ENCODE measurements around the gene SPDL1. TPM values are rescaled to one million over a fixed set of nuclear protein-coding genes. Genes with fewer than 3 reads are reported as not detected.

The SPDL1 gene
- total and polyA plus RNA-seq, 2 donors (not counting 1 experiment from before 2014, with no cell fraction given), result 4.1 to 17.9 TPM

DNA sequence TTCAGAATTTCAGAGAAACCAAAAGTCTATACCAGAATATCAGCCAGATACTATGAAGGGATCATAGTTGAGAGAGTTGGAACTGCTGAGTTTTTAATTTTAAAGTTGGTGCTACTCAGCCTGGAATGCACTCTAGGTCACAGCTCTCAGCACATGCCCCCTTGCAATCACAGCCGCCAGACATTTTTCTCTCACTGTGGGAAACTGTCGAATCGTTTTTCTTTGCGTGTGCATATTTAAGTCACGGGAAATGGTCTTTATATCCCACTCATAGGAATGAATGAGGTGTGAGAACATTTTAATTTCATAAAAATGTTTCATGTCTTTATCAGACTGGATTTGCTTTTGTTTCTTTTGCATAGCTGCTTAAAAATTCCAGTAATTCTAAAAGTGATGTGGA lies 12.2 kb upstream of the SPDL1 start:
- Histone ChIP-seq H3K9ac (ENCODE audit: low read length) (no peak overlapping the region), H3K4me3 (ENCODE audit: control extremely low read depth in 1 of 5, extremely low read depth in 1 of 5, insufficient read depth in 1 of 5, low read depth in 2 of 5, low read length in 4 of 5) (no peak overlapping the region), H3K4me1 (ENCODE audit: control insufficient read depth in 2 of 2, insufficient read depth in 2 of 2, low read length in 2 of 2) (peaks cover 0 to 4% of the 10 kb centered on the region in 2 donors), H3K27me3 (replicated peaks in 1 of 4; ENCODE audit: control extremely low read depth in 1 of 4, control insufficient read depth in 3 of 4, insufficient read depth in 4 of 4, low read length in 3 of 4) (peaks cover 0 to 25% (median 12%) of the 10 kb centered on the region in 4 experiments), H4K20me1 (ENCODE audit: control insufficient read depth, insufficient read depth, low read length, poor library complexity, severe bottlenecking) (no peaks in the 10 kb centered on the region), H3K36me3 (replicated peaks in 1 of 2; ENCODE audit: control extremely low read depth in 1 of 2, control insufficient read depth in 1 of 2, extremely low read depth in 1 of 2, insufficient read depth in 2 of 2, low read length in 1 of 2) (no peaks in the 10 kb centered on the region), H3K9me3 (ENCODE audit: control extremely low read depth in 1 of 3, control insufficient read depth in 2 of 3, insufficient read depth in 1 of 3, low read length in 2 of 3) (no peaks in the 10 kb centered on the region), H3K79me2 (ENCODE audit: control insufficient read depth, insufficient read depth, low read length) (no peaks in the 10 kb centered on the region), H3K27ac (ENCODE audit: low read length in 2 of 2) (no peak overlapping the region), H2AFZ (ENCODE audit: insufficient read depth, low read depth, low read length, poor library complexity, severe bottlenecking) (no peak overlapping the region), H3K4me2 (replicated peaks; ENCODE audit: low read depth, low read length, poor library complexity, severe bottlenecking) (no peak overlapping the region)
- ATAC-seq (ENCODE audit: low read depth), result no peak
- no peak for DNase-seq
- Mint-ChIP-seq H3K27me3 (peaks cover 59% of the 10 kb centered on the region), H3K27ac (no peak overlapping the region), H3K4me3 (no peak overlapping the region), H3K9me3 (ENCODE audit: insufficient read depth) (no peaks in the 10 kb centered on the region), H3K4me1 (no peaks in the 10 kb centered on the region)
- ChIA-PET POLR2A (no interaction called here), CTCF (interaction anchor here (1.3 kb wide), 1 partner anchor 9 kb away, joined by 8 read pairs; no protein-coding TSS in a partner anchor)
- 80% methylated on average over 1 of the region's 5 CpGs for WGBS (ENCODE audit: insufficient coverage)
- intact Hi-C loops (cut with micrococcal nuclease), result no loop called here
- TF ChIP-seq EZH2 (IDR thresholded peaks at IDR 0.05; ENCODE audit: borderline replicate concordance, insufficient read depth, low read depth, low read length, poor library complexity, severe bottlenecking), result no peak
- TF ChIP-seq, protein P1, sequence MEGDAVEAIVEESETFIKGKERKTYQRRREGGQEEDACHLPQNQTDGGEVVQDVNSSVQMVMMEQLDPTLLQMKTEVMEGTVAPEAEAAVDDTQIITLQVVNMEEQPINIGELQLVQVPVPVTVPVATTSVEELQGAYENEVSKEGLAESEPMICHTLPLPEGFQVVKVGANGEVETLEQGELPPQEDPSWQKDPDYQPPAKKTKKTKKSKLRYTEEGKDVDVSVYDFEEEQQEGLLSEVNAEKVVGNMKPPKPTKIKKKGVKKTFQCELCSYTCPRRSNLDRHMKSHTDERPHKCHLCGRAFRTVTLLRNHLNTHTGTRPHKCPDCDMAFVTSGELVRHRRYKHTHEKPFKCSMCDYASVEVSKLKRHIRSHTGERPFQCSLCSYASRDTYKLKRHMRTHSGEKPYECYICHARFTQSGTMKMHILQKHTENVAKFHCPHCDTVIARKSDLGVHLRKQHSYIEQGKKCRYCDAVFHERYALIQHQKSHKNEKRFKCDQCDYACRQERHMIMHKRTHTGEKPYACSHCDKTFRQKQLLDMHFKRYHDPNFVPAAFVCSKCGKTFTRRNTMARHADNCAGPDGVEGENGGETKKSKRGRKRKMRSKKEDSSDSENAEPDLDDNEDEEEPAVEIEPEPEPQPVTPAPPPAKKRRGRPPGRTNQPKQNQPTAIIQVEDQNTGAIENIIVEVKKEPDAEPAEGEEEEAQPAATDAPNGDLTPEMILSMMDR (IDR thresholded peaks at IDR 0.05), result no peak

- CTCF ChIA-PET, result no interaction called here
- no peaks in the 10 kb centered on the region for H3K9me3 ChIP-seq (ENCODE audit: control extremely low read depth in 1 of 3, control insufficient read depth in 2 of 3, insufficient read depth in 1 of 3, low read length in 2 of 3)
- POLR2A ChIA-PET, result no interaction called here
- peaks cover 0 to 4% of the 10 kb centered on the region in 2 donors for H3K4me1 ChIP-seq (ENCODE audit: control insufficient read depth in 2 of 2, insufficient read depth in 2 of 2, low read length in 2 of 2)
- ATAC-seq (ENCODE audit: low read depth) (no peak), DNase-seq (no peak)
- no peaks in the 10 kb centered on the region for H3K9me3 Mint-ChIP-seq (ENCODE audit: insufficient read depth)
- no peaks in the 10 kb centered on the region for H3K79me2 ChIP-seq (ENCODE audit: control insufficient read depth, insufficient read depth, low read length)
- H3K4me3 Mint-ChIP-seq, result no peak overlapping the region
- no peak overlapping the region for H2AFZ ChIP-seq (ENCODE audit: insufficient read depth, low read depth, low read length, poor library complexity, severe bottlenecking)
- TF ChIP-seq, protein P1 (IDR thresholded peaks at IDR 0.05), result no peak
- no peak for TF ChIP-seq EZH2 (IDR thresholded peaks at IDR 0.05; ENCODE audit: borderline replicate concordance, insufficient read depth, low read depth, low read length, poor library complexity, severe bottlenecking)
- no CpG with 5 or more reads among the region's 5 CpGs for WGBS (ENCODE audit: insufficient coverage)
- no peak overlapping the region for H3K9ac ChIP-seq (ENCODE audit: low read length)
- intact Hi-C loops (cut with micrococcal nuclease), result no loop called here
- no peak overlapping the region for H3K27ac ChIP-seq (ENCODE audit: low read length in 2 of 2)
- no peaks in the 10 kb centered on the region for H3K4me1 Mint-ChIP-seq
- H3K27ac Mint-ChIP-seq, result no peak overlapping the region
- peaks cover 56% of the 10 kb centered on the region for H3K27me3 Mint-ChIP-seq
- no peaks in the 10 kb centered on the region for H4K20me1 ChIP-seq (ENCODE audit: control insufficient read depth, insufficient read depth, low read length, poor library complexity, severe bottlenecking)
- H3K4me3 ChIP-seq (ENCODE audit: control extremely low read depth in 1 of 5, extremely low read depth in 1 of 5, insufficient read depth in 1 of 5, low read depth in 2 of 5, low read length in 4 of 5), result no peak overlapping the region
- no peak overlapping the region for H3K4me2 ChIP-seq (replicated peaks; ENCODE audit: low read depth, low read length, poor library complexity, severe bottlenecking)
- peaks cover 0 to 23% (median 15%) of the 10 kb centered on the region in 4 experiments for H3K27me3 ChIP-seq (replicated peaks in 1 of 4; ENCODE audit: control extremely low read depth in 1 of 4, control insufficient read depth in 3 of 4, insufficient read depth in 4 of 4, low read length in 3 of 4)
- H3K36me3 ChIP-seq (replicated peaks in 1 of 2; ENCODE audit: control extremely low read depth in 1 of 2, control insufficient read depth in 1 of 2, extremely low read depth in 1 of 2, insufficient read depth in 2 of 2, low read length in 1 of 2), result no peaks in the 10 kb centered on the region
Observed at GRCh38 chr5:169574134-169574646, 9.4 kb upstream of the SPDL1 start.

All from B cell (primary cell).